GM23338 (cell line): ENCODE measurements around the gene NLRC5. TPM values are rescaled to one million over a fixed set of nuclear protein-coding genes. Genes with fewer than 3 reads are reported as not detected.

Source experiments
- ATAC-seq: fragments of 200-7000 bp; cut with Tn5 transposase; 3 replicates; pipeline ENCODE4 v1.9.1; 2020
- DNase-seq: peaks from one replicate; pipeline ENCODE4 v3.0.0-alpha.2; 2015; ENCODE audit warnings: low spot score
- H2AFZ ChIP-seq: fragments of 200-600 bp; sonication (generic); 2 replicates; pipeline ENCODE4 v1.8.0; 2016; ENCODE audit warnings: antibody characterized with exemption, mild to moderate bottlenecking, moderate library complexity
- H3F3A ChIP-seq: fragments of 200-600 bp; sonication (generic); replicated peaks from 2 replicates; pipeline ENCODE4 v1.8.0; 2017; ENCODE audit warnings: antibody characterized with exemption, mixed run types, low read depth
- H3K27ac ChIP-seq: fragments of 200-600 bp; sonication (generic); 2 replicates; pipeline ENCODE4 v1.6.1; 2016; ENCODE audit warnings: low read depth
- H3K27me3 ChIP-seq: fragments of 200-600 bp; sonication (generic); 2 replicates; pipeline ENCODE4 v1.8.0; 2016; ENCODE audit warnings: mild to moderate bottlenecking, mixed run types, moderate library complexity; ENCODE audit not compliant: insufficient read depth
- H3K36me3 ChIP-seq: fragments of 200-600 bp; sonication (generic); 2 replicates; pipeline ENCODE4 v1.8.0; 2016; ENCODE audit warnings: mild to moderate bottlenecking; ENCODE audit not compliant: insufficient read depth
- H3K4me1 ChIP-seq: fragments of 200-600 bp; sonication (generic); 2 replicates; pipeline ENCODE4 v1.8.0; 2016; ENCODE audit warnings: mild to moderate bottlenecking, moderate library complexity; ENCODE audit not compliant: insufficient read depth
- H3K4me2 ChIP-seq: fragments of 200-600 bp; sonication (generic); 2 replicates; pipeline ENCODE4 v1.7.1; 2017; ENCODE audit warnings: mixed run types
- H3K4me3 ChIP-seq: fragments of 200-600 bp; sonication (generic); 2 replicates; pipeline ENCODE4 v1.6.1; 2016; ENCODE audit warnings: mixed run types
- H3K79me2 ChIP-seq: fragments of 200-600 bp; sonication (generic); replicated peaks from 2 replicates; pipeline ENCODE4 v1.8.0; 2017; ENCODE audit warnings: mild to moderate bottlenecking; ENCODE audit not compliant: insufficient read depth
- H3K9me2 ChIP-seq: fragments of 200-600 bp; sonication (generic); 2 replicates; pipeline ENCODE4 v1.8.0; 2017; ENCODE audit not compliant: insufficient read depth
- H4K20me1 ChIP-seq: fragments of 200-600 bp; sonication (generic); replicated peaks from 2 replicates; pipeline ENCODE4 v1.8.0; 2017; ENCODE audit warnings: mild to moderate bottlenecking; ENCODE audit not compliant: insufficient read depth
- H3K27ac Mint-ChIP-seq: 2 replicates; pipeline ENCODE4 v1.8.0; 2020; ENCODE audit warnings: inconsistent platforms, mild to moderate bottlenecking, moderate library complexity, mixed read lengths
- H3K27me3 Mint-ChIP-seq: 3 replicates; pipeline ENCODE4 v1.8.0; 2022; ENCODE audit warnings: low read depth, mild to moderate bottlenecking, moderate library complexity, mixed read lengths, inconsistent platforms; ENCODE audit not compliant: insufficient read depth, poor library complexity
- H3K36me3 Mint-ChIP-seq: 3 replicates; pipeline ENCODE4 v1.8.0; 2021; ENCODE audit warnings: low read depth, mild to moderate bottlenecking, inconsistent platforms, moderate library complexity, mixed read lengths
- H3K4me1 Mint-ChIP-seq: 3 replicates; pipeline ENCODE4 v1.8.0; 2020; ENCODE audit warnings: mild to moderate bottlenecking, inconsistent platforms, mixed read lengths
- H3K4me3 Mint-ChIP-seq: 3 replicates; pipeline ENCODE4 v1.8.0; 2021; ENCODE audit warnings: moderate library complexity, mild to moderate bottlenecking, inconsistent platforms, mixed read lengths
- H3K9me3 Mint-ChIP-seq: 3 replicates; pipeline ENCODE4 v1.8.0; 2020; ENCODE audit warnings: moderate library complexity, mild to moderate bottlenecking, inconsistent platforms, mixed read lengths
- CREB1 ChIP-seq: fragments of 250-450 bp; sonication (Bioruptor Pico); IDR thresholded peaks from 2 replicates; pipeline ENCODE4 v1.5.0; 2020; ENCODE audit warnings: low read depth, mild to moderate bottlenecking, moderate library complexity
- EZH2 ChIP-seq: fragments of 200-600 bp; sonication (generic); IDR thresholded peaks from one replicate; pipeline ENCODE4 v1.8.0; 2017; ENCODE audit warnings: antibody characterized with exemption, mild to moderate bottlenecking, low read depth; ENCODE audit not compliant: unreplicated experiment
- EZH2phosphoT487 ChIP-seq: fragments of 200-600 bp; sonication (generic); IDR thresholded peaks from one replicate; pipeline ENCODE4 v1.8.1; 2018; ENCODE audit warnings: antibody characterized with exemption; ENCODE audit not compliant: unreplicated experiment
- JUNB ChIP-seq: IDR thresholded peaks from one replicate; pipeline ENCODE4 v1.6.1; 2016; ENCODE audit warnings: antibody characterized with exemption; ENCODE audit not compliant: unreplicated experiment
- NANOG ChIP-seq: IDR thresholded peaks from 2 replicates; pipeline ENCODE4 v1.6.1; 2016; ENCODE audit warnings: antibody characterized with exemption, borderline replicate concordance
- POLR2AphosphoS5 ChIP-seq: IDR thresholded peaks from 2 replicates; pipeline ENCODE4 v1.6.1; 2016; ENCODE audit warnings: antibody characterized with exemption, low read depth
- STAT1 ChIP-seq: IDR thresholded peaks from one replicate; pipeline ENCODE4 v1.6.1; 2016; ENCODE audit warnings: antibody characterized with exemption; ENCODE audit not compliant: unreplicated experiment
- ZNF114 ChIP-seq: fragments of 250-450 bp; sonication (Bioruptor Pico); IDR thresholded peaks from 2 replicates; pipeline ENCODE4 v1.5.0; 2020; ENCODE audit warnings: mild to moderate bottlenecking, moderate library complexity
- ZNF331 ChIP-seq: fragments of 250-450 bp; sonication (Bioruptor Pico); IDR thresholded peaks from 2 replicates; pipeline ENCODE4 v1.5.0; 2020; ENCODE audit warnings: low read depth, mild to moderate bottlenecking, moderate library complexity
- polyA plus RNA-seq: library from polyadenylated mRNA; unstranded; fragments of >200 nt; fragmentation: Nextera tagmentation; extraction: Ambion mirVana; gene quantifications from 2 replicates; pipeline ENCODE4 v1.2.1, GENCODE V29; 2016
- total RNA-seq: library from RNA; depleted of rRNA; stranded (reverse); fragments of >200 nt; shearing (Covaris generic); gene quantifications from 2 replicates; pipeline ENCODE4 v1.2.3, GENCODE V29; 2014
- TF ChIP-seq, protein P1 (sequence below): IDR thresholded peaks from 2 replicates; pipeline ENCODE4 v1.6.1; 2016; ENCODE audit warnings: antibody characterized with exemption
- TF ChIP-seq, protein P2 (sequence below): fragments of 250-450 bp; sonication (Bioruptor Pico); IDR thresholded peaks from 2 replicates; pipeline ENCODE4 v1.5.0; 2020; ENCODE audit warnings: mild to moderate bottlenecking, moderate library complexity
- TF ChIP-seq, protein P3 (sequence below): IDR thresholded peaks from one replicate; pipeline ENCODE4 v1.6.1; 2018; ENCODE audit warnings: antibody characterized with exemption; ENCODE audit not compliant: unreplicated experiment
- TF ChIP-seq, protein P4 (sequence below), 2 experiments: fragments of 200-600 bp in 1 of 2; sonication (generic) in 1 of 2; conservative IDR thresholded peaks; 2 replicates each; pipeline versions ENCODE4 v1.5.1 to v1.6.1; 2016 to 2017; ENCODE audit warnings: antibody characterized with exemption in 2 of 2, low read depth in 2 of 2, mild to moderate bottlenecking in 2 of 2, moderate library complexity in 1 of 2

Gene NLRC5
- total and polyA plus RNA-seq, 2 experiments from 2014 or later: 2.3 to 3.9 TPM

DNA sequence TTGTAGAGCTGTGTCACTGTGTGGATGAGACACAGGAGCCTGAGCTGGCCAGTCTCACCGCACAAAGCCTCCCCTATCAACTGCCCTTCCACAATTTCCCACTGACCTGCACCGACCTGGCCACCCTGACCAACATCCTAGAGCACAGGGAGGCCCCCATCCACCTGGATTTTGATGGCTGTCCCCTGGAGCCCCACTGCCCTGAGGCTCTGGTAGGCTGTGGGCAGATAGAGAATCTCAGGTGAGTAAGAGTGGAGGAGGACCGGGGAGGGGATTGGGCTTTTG, 37.4 kb downstream of the NLRC5 start:
- H3K4me3 Mint-ChIP-seq: no peak overlapping the region
- no peak for DNase-seq
- Histone ChIP-seq H3K4me1 (0 out of 2 replicates have a peak, but pooled peaks cover 2% of the 10 kb centered on the region), H2AFZ (no peak overlapping the region), H3F3A (no peaks in the 10 kb centered on the region), H3K27ac (no peak overlapping the region), H4K20me1 (no peaks in the 10 kb centered on the region), H3K9me2 (no peaks in the 10 kb centered on the region), H3K36me3 (no peaks in the 10 kb centered on the region), H3K27me3 (no peaks in the 10 kb centered on the region), H3K4me2 (no peak overlapping the region), H3K79me2 (no peaks in the 10 kb centered on the region), H3K4me3 (no peak overlapping the region)
- peaks cover 6% of the 10 kb centered on the region for H3K27me3 Mint-ChIP-seq
- TF ChIP-seq JUNB: no peak
- TF ChIP-seq, protein P1, sequence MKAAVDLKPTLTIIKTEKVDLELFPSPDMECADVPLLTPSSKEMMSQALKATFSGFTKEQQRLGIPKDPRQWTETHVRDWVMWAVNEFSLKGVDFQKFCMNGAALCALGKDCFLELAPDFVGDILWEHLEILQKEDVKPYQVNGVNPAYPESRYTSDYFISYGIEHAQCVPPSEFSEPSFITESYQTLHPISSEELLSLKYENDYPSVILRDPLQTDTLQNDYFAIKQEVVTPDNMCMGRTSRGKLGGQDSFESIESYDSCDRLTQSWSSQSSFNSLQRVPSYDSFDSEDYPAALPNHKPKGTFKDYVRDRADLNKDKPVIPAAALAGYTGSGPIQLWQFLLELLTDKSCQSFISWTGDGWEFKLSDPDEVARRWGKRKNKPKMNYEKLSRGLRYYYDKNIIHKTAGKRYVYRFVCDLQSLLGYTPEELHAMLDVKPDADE: no peak
- TF ChIP-seq POLR2AphosphoS5: no peak
- TF ChIP-seq ZNF331 (CRISPR knock-in tag): no peak
- no peak for TF ChIP-seq EZH2
- no peak for TF ChIP-seq NANOG
- TF ChIP-seq, protein P2, sequence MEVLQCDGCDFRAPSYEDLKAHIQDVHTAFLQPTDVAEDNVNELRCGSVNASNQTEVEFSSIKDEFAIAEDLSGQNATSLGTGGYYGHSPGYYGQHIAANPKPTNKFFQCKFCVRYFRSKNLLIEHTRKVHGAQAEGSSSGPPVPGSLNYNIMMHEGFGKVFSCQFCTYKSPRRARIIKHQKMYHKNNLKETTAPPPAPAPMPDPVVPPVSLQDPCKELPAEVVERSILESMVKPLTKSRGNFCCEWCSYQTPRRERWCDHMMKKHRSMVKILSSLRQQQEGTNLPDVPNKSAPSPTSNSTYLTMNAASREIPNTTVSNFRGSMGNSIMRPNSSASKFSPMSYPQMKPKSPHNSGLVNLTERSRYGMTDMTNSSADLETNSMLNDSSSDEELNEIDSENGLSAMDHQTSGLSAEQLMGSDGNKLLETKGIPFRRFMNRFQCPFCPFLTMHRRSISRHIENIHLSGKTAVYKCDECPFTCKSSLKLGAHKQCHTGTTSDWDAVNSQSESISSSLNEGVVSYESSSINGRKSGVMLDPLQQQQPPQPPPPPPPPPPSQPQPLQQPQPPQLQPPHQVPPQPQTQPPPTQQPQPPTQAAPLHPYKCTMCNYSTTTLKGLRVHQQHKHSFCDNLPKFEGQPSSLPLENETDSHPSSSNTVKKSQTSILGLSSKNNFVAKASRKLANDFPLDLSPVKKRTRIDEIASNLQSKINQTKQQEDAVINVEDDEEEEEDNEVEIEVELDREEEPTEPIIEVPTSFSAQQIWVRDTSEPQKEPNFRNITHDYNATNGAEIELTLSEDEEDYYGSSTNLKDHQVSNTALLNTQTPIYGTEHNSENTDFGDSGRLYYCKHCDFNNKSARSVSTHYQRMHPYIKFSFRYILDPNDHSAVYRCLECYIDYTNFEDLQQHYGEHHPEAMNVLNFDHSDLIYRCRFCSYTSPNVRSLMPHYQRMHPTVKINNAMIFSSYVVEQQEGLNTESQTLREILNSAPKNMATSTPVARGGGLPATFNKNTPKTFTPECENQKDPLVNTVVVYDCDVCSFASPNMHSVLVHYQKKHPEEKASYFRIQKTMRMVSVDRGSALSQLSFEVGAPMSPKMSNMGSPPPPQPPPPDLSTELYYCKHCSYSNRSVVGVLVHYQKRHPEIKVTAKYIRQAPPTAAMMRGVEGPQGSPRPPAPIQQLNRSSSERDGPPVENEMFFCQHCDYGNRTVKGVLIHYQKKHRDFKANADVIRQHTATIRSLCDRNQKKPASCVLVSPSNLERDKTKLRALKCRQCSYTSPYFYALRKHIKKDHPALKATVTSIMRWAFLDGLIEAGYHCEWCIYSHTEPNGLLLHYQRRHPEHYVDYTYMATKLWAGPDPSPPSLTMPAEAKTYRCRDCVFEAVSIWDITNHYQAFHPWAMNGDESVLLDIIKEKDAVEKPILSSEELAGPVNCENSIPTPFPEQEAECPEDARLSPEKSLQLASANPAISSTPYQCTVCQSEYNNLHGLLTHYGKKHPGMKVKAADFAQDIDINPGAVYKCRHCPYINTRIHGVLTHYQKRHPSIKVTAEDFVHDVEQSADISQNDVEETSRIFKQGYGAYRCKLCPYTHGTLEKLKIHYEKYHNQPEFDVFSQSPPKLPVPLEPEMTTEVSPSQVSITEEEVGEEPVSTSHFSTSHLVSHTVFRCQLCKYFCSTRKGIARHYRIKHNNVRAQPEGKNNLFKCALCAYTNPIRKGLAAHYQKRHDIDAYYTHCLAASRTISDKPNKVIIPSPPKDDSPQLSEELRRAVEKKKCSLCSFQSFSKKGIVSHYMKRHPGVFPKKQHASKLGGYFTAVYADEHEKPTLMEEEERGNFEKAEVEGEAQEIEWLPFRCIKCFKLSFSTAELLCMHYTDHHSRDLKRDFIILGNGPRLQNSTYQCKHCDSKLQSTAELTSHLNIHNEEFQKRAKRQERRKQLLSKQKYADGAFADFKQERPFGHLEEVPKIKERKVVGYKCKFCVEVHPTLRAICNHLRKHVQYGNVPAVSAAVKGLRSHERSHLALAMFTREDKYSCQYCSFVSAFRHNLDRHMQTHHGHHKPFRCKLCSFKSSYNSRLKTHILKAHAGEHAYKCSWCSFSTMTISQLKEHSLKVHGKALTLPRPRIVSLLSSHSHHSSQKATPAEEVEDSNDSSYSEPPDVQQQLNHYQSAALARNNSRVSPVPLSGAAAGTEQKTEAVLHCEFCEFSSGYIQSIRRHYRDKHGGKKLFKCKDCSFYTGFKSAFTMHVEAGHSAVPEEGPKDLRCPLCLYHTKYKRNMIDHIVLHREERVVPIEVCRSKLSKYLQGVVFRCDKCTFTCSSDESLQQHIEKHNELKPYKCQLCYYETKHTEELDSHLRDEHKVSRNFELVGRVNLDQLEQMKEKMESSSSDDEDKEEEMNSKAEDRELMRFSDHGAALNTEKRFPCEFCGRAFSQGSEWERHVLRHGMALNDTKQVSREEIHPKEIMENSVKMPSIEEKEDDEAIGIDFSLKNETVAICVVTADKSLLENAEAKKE: no peak
- TF ChIP-seq, protein P3, sequence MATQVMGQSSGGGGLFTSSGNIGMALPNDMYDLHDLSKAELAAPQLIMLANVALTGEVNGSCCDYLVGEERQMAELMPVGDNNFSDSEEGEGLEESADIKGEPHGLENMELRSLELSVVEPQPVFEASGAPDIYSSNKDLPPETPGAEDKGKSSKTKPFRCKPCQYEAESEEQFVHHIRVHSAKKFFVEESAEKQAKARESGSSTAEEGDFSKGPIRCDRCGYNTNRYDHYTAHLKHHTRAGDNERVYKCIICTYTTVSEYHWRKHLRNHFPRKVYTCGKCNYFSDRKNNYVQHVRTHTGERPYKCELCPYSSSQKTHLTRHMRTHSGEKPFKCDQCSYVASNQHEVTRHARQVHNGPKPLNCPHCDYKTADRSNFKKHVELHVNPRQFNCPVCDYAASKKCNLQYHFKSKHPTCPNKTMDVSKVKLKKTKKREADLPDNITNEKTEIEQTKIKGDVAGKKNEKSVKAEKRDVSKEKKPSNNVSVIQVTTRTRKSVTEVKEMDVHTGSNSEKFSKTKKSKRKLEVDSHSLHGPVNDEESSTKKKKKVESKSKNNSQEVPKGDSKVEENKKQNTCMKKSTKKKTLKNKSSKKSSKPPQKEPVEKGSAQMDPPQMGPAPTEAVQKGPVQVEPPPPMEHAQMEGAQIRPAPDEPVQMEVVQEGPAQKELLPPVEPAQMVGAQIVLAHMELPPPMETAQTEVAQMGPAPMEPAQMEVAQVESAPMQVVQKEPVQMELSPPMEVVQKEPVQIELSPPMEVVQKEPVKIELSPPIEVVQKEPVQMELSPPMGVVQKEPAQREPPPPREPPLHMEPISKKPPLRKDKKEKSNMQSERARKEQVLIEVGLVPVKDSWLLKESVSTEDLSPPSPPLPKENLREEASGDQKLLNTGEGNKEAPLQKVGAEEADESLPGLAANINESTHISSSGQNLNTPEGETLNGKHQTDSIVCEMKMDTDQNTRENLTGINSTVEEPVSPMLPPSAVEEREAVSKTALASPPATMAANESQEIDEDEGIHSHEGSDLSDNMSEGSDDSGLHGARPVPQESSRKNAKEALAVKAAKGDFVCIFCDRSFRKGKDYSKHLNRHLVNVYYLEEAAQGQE: no peak
- TF ChIP-seq STAT1: no peak
- TF ChIP-seq EZH2phosphoT487: no peak
- TF ChIP-seq ZNF114 (CRISPR knock-in tag): no peak
- TF ChIP-seq, protein P4, sequence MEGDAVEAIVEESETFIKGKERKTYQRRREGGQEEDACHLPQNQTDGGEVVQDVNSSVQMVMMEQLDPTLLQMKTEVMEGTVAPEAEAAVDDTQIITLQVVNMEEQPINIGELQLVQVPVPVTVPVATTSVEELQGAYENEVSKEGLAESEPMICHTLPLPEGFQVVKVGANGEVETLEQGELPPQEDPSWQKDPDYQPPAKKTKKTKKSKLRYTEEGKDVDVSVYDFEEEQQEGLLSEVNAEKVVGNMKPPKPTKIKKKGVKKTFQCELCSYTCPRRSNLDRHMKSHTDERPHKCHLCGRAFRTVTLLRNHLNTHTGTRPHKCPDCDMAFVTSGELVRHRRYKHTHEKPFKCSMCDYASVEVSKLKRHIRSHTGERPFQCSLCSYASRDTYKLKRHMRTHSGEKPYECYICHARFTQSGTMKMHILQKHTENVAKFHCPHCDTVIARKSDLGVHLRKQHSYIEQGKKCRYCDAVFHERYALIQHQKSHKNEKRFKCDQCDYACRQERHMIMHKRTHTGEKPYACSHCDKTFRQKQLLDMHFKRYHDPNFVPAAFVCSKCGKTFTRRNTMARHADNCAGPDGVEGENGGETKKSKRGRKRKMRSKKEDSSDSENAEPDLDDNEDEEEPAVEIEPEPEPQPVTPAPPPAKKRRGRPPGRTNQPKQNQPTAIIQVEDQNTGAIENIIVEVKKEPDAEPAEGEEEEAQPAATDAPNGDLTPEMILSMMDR (conservative IDR thresholded peaks at IDR 0.05; ENCODE audit: low read depth in 2 of 2): no peak
- TF ChIP-seq CREB1 (CRISPR knock-in tag): no peak
- no peaks in the 10 kb centered on the region for H3K36me3 Mint-ChIP-seq
- H3K27ac Mint-ChIP-seq: no peak overlapping the region
- peaks cover 3% of the 10 kb centered on the region; the same call in 2 of the 3 replicates for H3K4me1 Mint-ChIP-seq
- H3K9me3 Mint-ChIP-seq: no peaks in the 10 kb centered on the region
- no peak for ATAC-seq
